Endothelial cell of umbilical vein (primary cell): ENCODE data around the gene FSHB. TPM values are rescaled to one million over a fixed set of nuclear protein-coding genes. Genes with fewer than 3 reads are reported as not detected.

Source experiments
- BruUV-seq: library from RNA; stranded (reverse); fragments of 400-500 nt; replicated peaks from 2 replicates; lab custom pipeline; 2021; lab: Mats Ljungman, UMichigan
- CTCF ChIA-PET: fragments of 300-600, 350-600 bp; sonication (Branson Sonifier 250); formaldehyde crosslinking; loops from one replicate; lab custom pipeline; 2021; ENCODE audit warnings: antibody characterized with exemption, inconsistent platforms; lab: Charles Lee
- POLR2A ChIA-PET: fragments of 300-600, 350-600 bp; sonication (Branson Sonifier 250); formaldehyde crosslinking; loops from one replicate; lab custom pipeline; 2021; ENCODE audit warnings: antibody characterized with exemption, inconsistent platforms; lab: Charles Lee
- DNase-seq: peaks from one replicate; pipeline ENCODE4 v3.0.0-alpha.2; 2011; ENCODE audit warnings: low read depth, low spot score
- FAIRE-seq: peaks from 2 replicates; lab custom pipeline; 2011; peaks lifted over from hg19 to GRCh38; lab: Jason Lieb, UNC
- H2AFZ ChIP-seq: 2 replicates; pipeline ENCODE4 v1.6.0; 2012; ENCODE audit warnings: low read depth, low read length, control low read depth, inconsistent platforms
- H3K27ac ChIP-seq: 2 replicates; pipeline ENCODE4 v1.5.1; 2011; ENCODE audit warnings: low read depth, mild to moderate bottlenecking, control low read depth, low read length, moderate library complexity; ENCODE audit not compliant: insufficient read depth
- H3K27me3 ChIP-seq, 2 experiments: 2 replicates each; pipeline versions ENCODE4 v1.6.0 to v1.6.1; 2011; ENCODE audit warnings: low read length in 2 of 2, mixed read lengths in 1 of 2; ENCODE audit not compliant: control insufficient read depth in 2 of 2, insufficient read depth in 2 of 2
- H3K36me3 ChIP-seq, 2 experiments: 2 replicates in 1 of 2; 3 replicates in 1 of 2; pipeline ENCODE4 v1.5.1; 2011; ENCODE audit warnings: low read length in 2 of 2, mild to moderate bottlenecking in 1 of 2, moderate library complexity in 1 of 2; ENCODE audit not compliant: control insufficient read depth in 2 of 2, insufficient read depth in 2 of 2; ENCODE audit errors: extremely low read depth in 1 of 2
- H3K4me1 ChIP-seq: 3 replicates; pipeline ENCODE4 v1.5.1; 2011; ENCODE audit warnings: mild to moderate bottlenecking, low read length; ENCODE audit not compliant: control insufficient read depth, insufficient read depth; ENCODE audit errors: extremely low read depth
- H3K4me2 ChIP-seq: 2 replicates; pipeline ENCODE4 v1.6.1; 2011; ENCODE audit warnings: low read length, control low read depth, mixed read lengths; ENCODE audit not compliant: insufficient read depth
- H3K4me3 ChIP-seq, 3 experiments: fragments of 200-600 bp in 1 of 3; sonication (generic), shearing (Covaris generic) in 1 of 3; replicated peaks in 1 of 3; 2 replicates each; pipeline ENCODE4 v1.5.1; 2011 to 2016; ENCODE audit warnings: control low read depth in 3 of 3, low read length in 3 of 3, mild to moderate bottlenecking in 2 of 3, inconsistent platforms in 1 of 3, low read depth in 1 of 3, moderate library complexity in 1 of 3; ENCODE audit not compliant: insufficient read depth in 1 of 3
- H3K79me2 ChIP-seq: 2 replicates; pipeline ENCODE4 v1.6.0; 2012; ENCODE audit warnings: low read length, inconsistent platforms; ENCODE audit not compliant: control insufficient read depth, insufficient read depth
- H3K9ac ChIP-seq: replicated peaks from 2 replicates; pipeline ENCODE3; 2011; ENCODE audit warnings: low read length, control low read depth; ENCODE audit not compliant: insufficient read depth; ENCODE audit errors: extremely low read depth
- H3K9me1 ChIP-seq: replicated peaks from 3 replicates; pipeline ENCODE4 v1.6.0; 2011; ENCODE audit warnings: mild to moderate bottlenecking, low read length; ENCODE audit not compliant: control insufficient read depth, insufficient read depth; ENCODE audit errors: extremely low read depth
- H3K9me3 ChIP-seq: replicated peaks from 2 replicates; pipeline ENCODE4 v1.5.1; 2012; ENCODE audit warnings: low read length, inconsistent platforms; ENCODE audit not compliant: control insufficient read depth, insufficient read depth
- H4K20me1 ChIP-seq: replicated peaks from 2 replicates; pipeline ENCODE3; 2011; ENCODE audit warnings: mild to moderate bottlenecking, low read length; ENCODE audit not compliant: control insufficient read depth, insufficient read depth; ENCODE audit errors: extremely low read depth
- EZH2 ChIP-seq: IDR thresholded peaks from 2 replicates; pipeline ENCODE4 v1.6.1; 2012; ENCODE audit warnings: borderline replicate concordance, low read depth, mild to moderate bottlenecking, moderate library complexity, low read length, inconsistent platforms; ENCODE audit not compliant: severe bottlenecking
- FOS ChIP-seq: IDR thresholded peaks from 2 replicates; pipeline ENCODE4 v1.6.1; 2011; ENCODE audit warnings: mild to moderate bottlenecking, low read length, moderate library complexity, borderline replicate concordance; ENCODE audit not compliant: insufficient read depth
- GATA2 ChIP-seq: IDR thresholded peaks from 2 replicates; pipeline ENCODE4 v1.7.0; 2011; ENCODE audit warnings: low read depth, mild to moderate bottlenecking, moderate library complexity, mixed read lengths, low read length; ENCODE audit not compliant: insufficient read length, insufficient read depth
- JUN ChIP-seq: IDR thresholded peaks from 2 replicates; pipeline ENCODE4 v1.6.1; 2011; ENCODE audit warnings: borderline replicate concordance, low read depth; ENCODE audit not compliant: insufficient read length, insufficient read depth
- MYC ChIP-seq: IDR thresholded peaks from one replicate; pipeline ENCODE4 v1.6.1; 2011; ENCODE audit warnings: mild to moderate bottlenecking, low read depth, low read length
- POLR2A ChIP-seq: IDR thresholded peaks from 2 replicates; pipeline ENCODE4 v1.6.1; 2012; ENCODE audit warnings: low read depth, mild to moderate bottlenecking, control low read depth, low read length
- POLR2AphosphoS5 ChIP-seq: IDR thresholded peaks from 2 replicates; pipeline ENCODE4 v1.6.1; 2012; ENCODE audit warnings: low read depth, mild to moderate bottlenecking, control low read depth, low read length, moderate library complexity; ENCODE audit not compliant: insufficient read depth
- dilution Hi-C: fragments of 300-500 bp; cut with MboI; formaldehyde crosslinking; loops from one replicate; pipeline ENCODE4 v1.15.0; 2019; ENCODE audit warnings: low sequenced_read_pairs; ENCODE audit not compliant: extremely low pct_ligation_motif_present
- intact Hi-C: fragments of 100-400 bp; cut with micrococcal nuclease; formaldehyde crosslinking; loops from one replicate; pipeline ENCODE4 v1.10.0; 2022
- polyA plus RNA-seq, 4 experiments: library from polyadenylated mRNA; depleted of rRNA in 3 of 4; stranded (reverse) in 3 of 4; unstranded in 1 of 4; fragments of >200 nt; gene quantifications; 2 replicates each; pipeline versions ENCODE4 v1.2.1 to v1.2.3, GENCODE V29; 2011 to 2012; ENCODE audit warnings: missing spikeins in 1 of 4
- total RNA-seq: library from RNA; stranded (reverse); gene quantifications from 2 replicates; pipeline ENCODE4 v1.2.3, GENCODE V29; 2021
- TF ChIP-seq, protein P1 (sequence below): IDR thresholded peaks from 2 replicates; pipeline ENCODE4 v1.6.1; 2011; ENCODE audit not compliant: insufficient read depth, insufficient read length
- TF ChIP-seq, protein P2 (sequence below), 2 donors: IDR thresholded peaks; 1 replicate in 1 of 2; 2 replicates in 1 of 2; pipeline ENCODE4 v1.5.1; 2011; ENCODE audit warnings: low read length in 2 of 2, mild to moderate bottlenecking in 2 of 2, moderate library complexity in 2 of 2, control low read depth in 1 of 2, inconsistent platforms in 1 of 2, low read depth in 1 of 2; ENCODE audit not compliant: insufficient read depth in 1 of 2; ENCODE audit errors: extremely low read depth in 1 of 2

The FSHB gene
- total and polyA plus RNA-seq, 2 donors (not counting 3 experiments of a cell fraction or from before 2014, with no cell fraction given), result not detected

DNA sequence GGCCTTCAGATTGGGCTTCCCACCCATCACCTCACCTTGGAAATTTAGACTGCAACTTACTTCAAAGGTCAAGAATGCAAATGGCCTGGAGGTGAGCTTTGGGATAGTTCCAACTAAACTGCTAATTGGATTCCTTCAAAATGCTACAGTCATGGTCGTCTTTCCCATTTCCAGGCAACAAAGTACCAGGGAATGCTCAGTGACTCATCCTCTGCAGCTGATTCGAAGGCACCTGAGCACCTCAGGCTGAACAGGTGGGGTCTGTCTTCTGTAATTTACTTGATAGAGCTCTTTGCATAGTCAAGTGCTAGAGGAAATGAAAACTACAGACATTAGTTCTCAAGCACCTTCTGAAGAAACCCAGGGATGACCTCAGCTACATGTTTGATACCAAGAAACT lies 20.5 kb upstream of the FSHB start:
- dilution Hi-C loops, result no loop called here
- no peak overlapping the region for H3K4me2 ChIP-seq
- no peaks in the 10 kb centered on the region for H3K9me3 ChIP-seq
- no peak for TF ChIP-seq POLR2AphosphoS5
- no peak for TF ChIP-seq FOS
- TF ChIP-seq, protein P1, sequence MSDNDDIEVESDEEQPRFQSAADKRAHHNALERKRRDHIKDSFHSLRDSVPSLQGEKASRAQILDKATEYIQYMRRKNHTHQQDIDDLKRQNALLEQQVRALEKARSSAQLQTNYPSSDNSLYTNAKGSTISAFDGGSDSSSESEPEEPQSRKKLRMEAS, result no peak
- no peak for TF ChIP-seq POLR2A
- TF ChIP-seq MYC, result no peak
- no peak for TF ChIP-seq GATA2
- no peak for TF ChIP-seq EZH2
- TF ChIP-seq JUN, result no peak
- TF ChIP-seq, protein P2, sequence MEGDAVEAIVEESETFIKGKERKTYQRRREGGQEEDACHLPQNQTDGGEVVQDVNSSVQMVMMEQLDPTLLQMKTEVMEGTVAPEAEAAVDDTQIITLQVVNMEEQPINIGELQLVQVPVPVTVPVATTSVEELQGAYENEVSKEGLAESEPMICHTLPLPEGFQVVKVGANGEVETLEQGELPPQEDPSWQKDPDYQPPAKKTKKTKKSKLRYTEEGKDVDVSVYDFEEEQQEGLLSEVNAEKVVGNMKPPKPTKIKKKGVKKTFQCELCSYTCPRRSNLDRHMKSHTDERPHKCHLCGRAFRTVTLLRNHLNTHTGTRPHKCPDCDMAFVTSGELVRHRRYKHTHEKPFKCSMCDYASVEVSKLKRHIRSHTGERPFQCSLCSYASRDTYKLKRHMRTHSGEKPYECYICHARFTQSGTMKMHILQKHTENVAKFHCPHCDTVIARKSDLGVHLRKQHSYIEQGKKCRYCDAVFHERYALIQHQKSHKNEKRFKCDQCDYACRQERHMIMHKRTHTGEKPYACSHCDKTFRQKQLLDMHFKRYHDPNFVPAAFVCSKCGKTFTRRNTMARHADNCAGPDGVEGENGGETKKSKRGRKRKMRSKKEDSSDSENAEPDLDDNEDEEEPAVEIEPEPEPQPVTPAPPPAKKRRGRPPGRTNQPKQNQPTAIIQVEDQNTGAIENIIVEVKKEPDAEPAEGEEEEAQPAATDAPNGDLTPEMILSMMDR (IDR thresholded peaks at IDR 0.05; ENCODE audit: extremely low read depth in 1 of 2, insufficient read depth in 1 of 2, low read depth in 1 of 2, low read length in 2 of 2), result no peak
- H4K20me1 ChIP-seq, result no peaks in the 10 kb centered on the region
- H3K36me3 ChIP-seq, result no peaks in the 10 kb centered on the region
- POLR2A ChIA-PET, result no interaction called here
- no peaks in the 10 kb centered on the region for H3K79me2 ChIP-seq
- no peak for FAIRE-seq
- intact Hi-C loops, result no loop called here
- BruUV-seq, result no TSS peak
- CTCF ChIA-PET, result no interaction called here
- no peak overlapping the region for H3K4me3 ChIP-seq
- no peaks in the 10 kb centered on the region for H3K9me1 ChIP-seq
- no peak overlapping the region for H2AFZ ChIP-seq
- no peaks in the 10 kb centered on the region for H3K4me1 ChIP-seq
- H3K9ac ChIP-seq, result no peak overlapping the region
- no peak overlapping the region for H3K27ac ChIP-seq
- no peaks in the 10 kb centered on the region for H3K27me3 ChIP-seq
- no peak for DNase-seq
